ENCODE data around the gene PPP1R12B.

- no peak for TF ChIP-seq CTCF (conservative IDR thresholded peaks at IDR 0.05; ENCODE audit: low read depth, low read length)
- no peak for TF ChIP-seq EZH2 (IDR thresholded peaks at IDR 0.05; ENCODE audit: borderline replicate concordance, low read depth, low read length, poor library complexity, severe bottlenecking)
Observed at GRCh38 chr1:202365092-202365815, 16.8 kb downstream of the PPP1R12B start.

All from A673 (cell line).